GM12878 (cell line): ENCODE results near the gene SLX4. TPM values are rescaled to one million over a fixed set of nuclear protein-coding genes. Genes with fewer than 3 reads are reported as not detected.
"Not testable (repeated sequence)": the region's sequence is repeated elsewhere in the genome, so short reads cannot be mapped to it uniquely, and the experiment has no call there.

ENCODE experiments used
- ATAC-seq: fragments of 200-7000 bp; cut with Tn5 transposase; 3 replicates; pipeline ENCODE4 v1.9.1; 2020; ENCODE audit warnings: mild to moderate bottlenecking, moderate library complexity
- BruUV-seq: library from RNA; stranded (reverse); fragments of 400-500 nt; replicated peaks from 2 replicates; lab custom pipeline; 2021; lab: Mats Ljungman, UMichigan
- CTCF ChIA-PET: fragments of 300-600 bp; sonication (Branson Sonifier 250); formaldehyde crosslinking; extraction: SDS; loops from one replicate; lab custom pipeline; 2021; ENCODE audit warnings: inconsistent platforms; lab: Yijun Ruan, JAX
- POLR2A ChIA-PET: fragments of 350-600 bp; formaldehyde crosslinking; extraction: SDS; loops from one replicate; lab custom pipeline; 2021; ENCODE audit warnings: inconsistent platforms; lab: Charles Lee
- RAD21 ChIA-PET: fragments of 300-600 bp; sonication (Branson Sonifier 250); formaldehyde crosslinking; loops from one replicate; lab custom pipeline; 2023; ENCODE audit warnings: antibody characterized with exemption; ENCODE audit not compliant: unreplicated experiment; lab: Charles Lee
- SMC1A ChIA-PET: fragments of 300-600 bp; sonication (Branson Sonifier 250); formaldehyde crosslinking; loops from one replicate; lab custom pipeline; 2023; ENCODE audit not compliant: unreplicated experiment, uncharacterized antibody; lab: Charles Lee
- DNase-seq: peaks from one replicate; pipeline ENCODE4 v3.0.0-alpha.2; 2011; ENCODE audit warnings: low read depth, low spot score
- FAIRE-seq: peaks from 3 replicates; lab custom pipeline; 2011; peaks lifted over from hg19 to GRCh38; lab: Jason Lieb, UNC
- H2AFZ ChIP-seq: 2 replicates; pipeline ENCODE4 v1.6.0; 2011; ENCODE audit warnings: low read depth, low read length, control low read depth; ENCODE audit not compliant: control insufficient read depth
- H3K27ac ChIP-seq: 2 replicates; pipeline ENCODE4 v1.5.1; 2011; ENCODE audit warnings: control low read depth; ENCODE audit not compliant: control insufficient read depth, insufficient read depth
- H3K27me3 ChIP-seq, 2 experiments: replicated peaks in 1 of 2; 2 replicates each; pipeline versions ENCODE4 v1.6.0 to v1.6.1; 2011; ENCODE audit warnings: low read length in 1 of 2; ENCODE audit not compliant: control insufficient read depth in 2 of 2, insufficient read depth in 2 of 2
- H3K36me3 ChIP-seq, 2 experiments: 2 replicates each; pipeline ENCODE4 v1.5.1; 2011; ENCODE audit warnings: low read length in 1 of 2; ENCODE audit not compliant: control insufficient read depth in 2 of 2, insufficient read depth in 2 of 2
- H3K4me1 ChIP-seq: 2 replicates; pipeline ENCODE4 v1.6.1; 2011; ENCODE audit warnings: mild to moderate bottlenecking, low read length, moderate library complexity, mixed read lengths; ENCODE audit not compliant: control insufficient read depth, insufficient read depth
- H3K4me2 ChIP-seq: 2 replicates; pipeline ENCODE4 v1.6.0; 2011; ENCODE audit warnings: control low read depth; ENCODE audit not compliant: control insufficient read depth, insufficient read depth
- H3K4me3 ChIP-seq: fragments of 200-600 bp; sonication (generic); 2 replicates; pipeline ENCODE4 v1.5.1; 2016
- H3K79me2 ChIP-seq: 2 replicates; pipeline ENCODE4 v1.6.0; 2011; ENCODE audit warnings: low read length; ENCODE audit not compliant: control insufficient read depth, insufficient read depth
- H3K9ac ChIP-seq: 2 replicates; pipeline ENCODE4 v1.8.0; 2011; ENCODE audit warnings: low read length, control low read depth, mixed read lengths; ENCODE audit not compliant: control insufficient read depth, insufficient read depth
- H3K9me3 ChIP-seq: replicated peaks from 3 replicates; pipeline ENCODE4 v1.5.1; 2011; ENCODE audit warnings: mild to moderate bottlenecking, low read length; ENCODE audit not compliant: control insufficient read depth, insufficient read depth
- H4K20me1 ChIP-seq: 2 replicates; pipeline ENCODE4 v1.6.0; 2011; ENCODE audit not compliant: control insufficient read depth, insufficient read depth
- ATF7 ChIP-seq: fragments of 450-650 bp; IDR thresholded peaks from 2 replicates; pipeline ENCODE4 v1.6.1; 2016; ENCODE audit warnings: low read depth, mild to moderate bottlenecking
- CREB1 ChIP-seq: IDR thresholded peaks from 2 replicates; pipeline ENCODE4 v1.6.1; 2012; ENCODE audit warnings: low read depth, mild to moderate bottlenecking, inconsistent platforms
- DPF2 ChIP-seq: fragments of 450-650 bp; IDR thresholded peaks from 2 replicates; pipeline ENCODE4 v1.6.1; 2017; ENCODE audit warnings: mild to moderate bottlenecking
- IRF4 ChIP-seq: IDR thresholded peaks from 2 replicates; pipeline ENCODE4 v1.6.1; 2011; ENCODE audit warnings: low read depth, low read length
- MXI1 ChIP-seq: fragments of 150-350 bp; IDR thresholded peaks from 2 replicates; pipeline ENCODE4 v1.6.1; 2011; ENCODE audit warnings: low read depth, mild to moderate bottlenecking, inconsistent platforms, low read length, improper control_type of control experiment
- POLR2AphosphoS2 ChIP-seq: IDR thresholded peaks from 2 replicates; pipeline ENCODE4 v1.6.1; 2011; ENCODE audit warnings: low read depth, mild to moderate bottlenecking, low read length, improper control_type of control experiment, moderate library complexity
- POU2F2 ChIP-seq: IDR thresholded peaks from 3 replicates; pipeline ENCODE4 v1.6.1; 2011; ENCODE audit warnings: low read depth, mild to moderate bottlenecking, low read length, borderline replicate concordance
- SKIL ChIP-seq: fragments of 450-650 bp; IDR thresholded peaks from 2 replicates; pipeline ENCODE4 v1.6.1; 2017; ENCODE audit warnings: mild to moderate bottlenecking, low read depth, inconsistent platforms; ENCODE audit not compliant: poor library complexity, severe bottlenecking
- SREBF1 ChIP-seq: IDR thresholded peaks from 2 replicates; pipeline ENCODE4 v1.6.1; 2012; ENCODE audit warnings: mild to moderate bottlenecking, low read length
- STAT1 ChIP-seq: fragments of 450-650 bp; conservative IDR thresholded peaks from 2 replicates; pipeline ENCODE4 v1.6.1; 2014; ENCODE audit warnings: antibody characterized with exemption, mild to moderate bottlenecking
- ZBTB40 ChIP-seq: fragments of 450-650 bp; IDR thresholded peaks from 2 replicates; pipeline ENCODE4 v1.6.1; 2016; ENCODE audit warnings: mild to moderate bottlenecking, moderate library complexity, borderline replicate concordance
- WGBS: methylation state at CpG from one replicate; pipeline ENCODE4 v1.1.6; 2016; ENCODE audit warnings: low lambda C conversion rate; ENCODE audit not compliant: insufficient replicate concordance, insufficient coverage; ENCODE audit errors: missing lambda C conversion rate; 5-methylcytosine and 5-hydroxymethylcytosine counted together
- in situ Hi-C: fragments of 300-500 bp; cut with MboI; formaldehyde crosslinking; loops from 9 replicates; pipeline ENCODE4 v1.14.3; 2018; ENCODE audit warnings: mixed read lengths
- intact Hi-C: fragments of 100-400 bp; cut with micrococcal nuclease; formaldehyde crosslinking; loops from one replicate; pipeline ENCODE4 v1.14.2; 2022; ENCODE audit not compliant: unreplicated experiment
- polyA plus RNA-seq, 11 experiments: library from polyadenylated mRNA; depleted of rRNA in 4 of 11; unstranded in 6 of 11; stranded (reverse) in 5 of 11; fragments of >200 nt; fragmentation: Nextera tagmentation in 4 of 11; fragmentation: Illumina TruSeq in 1 of 11; extraction: Ambion mirVana in 4 of 11; extraction: Trizol in 1 of 11; gene quantifications; 1 replicate in 1 of 11; 2 replicates in 10 of 11; pipeline versions ENCODE4 v1.2.1 to v1.2.3, GENCODE V29; 2011 to 2016; ENCODE audit warnings: inconsistent platforms in 2 of 11, missing spikeins in 2 of 11, low read depth in 1 of 11
- total RNA-seq, 4 experiments: library from RNA; depleted of rRNA in 3 of 4; stranded (reverse); fragments of >200 nt in 3 of 4; fragmentation: Illumina TruSeq in 1 of 4; extraction: Trizol in 1 of 4; gene quantifications; 2 replicates each; pipeline versions ENCODE4 v1.2.1 to v1.2.3, GENCODE V29; 2013 to 2021

The SLX4 gene
- total and polyA plus RNA-seq, 10 of the 15 experiments (the other 5 are each of a cell fraction or from before 2014, with no cell fraction given) = 0.18 to 12.3 (median 4.8) TPM

- Histone ChIP-seq H3K4me2 (0 out of 2 replicates have a peak overlapping the region, but pooled peaks have one; percentile 29), H3K4me1 (peaks cover 28% of the 10 kb centered on the region), H3K79me2 (peaks cover 34% of the 10 kb centered on the region)
- ATAC-seq, SMC1A ChIA-PET, H3K9ac ChIP-seq, H3K9me3 ChIP-seq, POLR2A ChIA-PET, in situ Hi-C loops, FAIRE-seq, H3K27ac ChIP-seq, BruUV-seq, RAD21 ChIA-PET, H3K27me3 ChIP-seq, H3K36me3 ChIP-seq, DNase-seq, intact Hi-C loops, H3K4me3 ChIP-seq, H2AFZ ChIP-seq, H4K20me1 ChIP-seq: not testable (repeated sequence)
- 94% methylated on average over 13 of the region's 13 CpGs for WGBS
- CTCF ChIA-PET = interaction anchor here (1.0 kb wide), 1 partner anchor 41 kb away, joined by 4 read pairs; no protein-coding TSS in a partner anchor
These were observed 2.4 kb downstream of the SLX4 start for GRCh38 chr16:3608976-3609375.

GRCh38 chr16:3608069-3608468 is 3.3 kb downstream of the SLX4 start:
- CTCF ChIA-PET = interaction anchor here (1.0 kb wide), 1 partner anchor 42 kb away, joined by 4 read pairs; no protein-coding TSS in a partner anchor
- peaks cover 26% of the 10 kb centered on the region for H3K79me2 ChIP-seq
- H3K9ac ChIP-seq = peak overlapping the region; percentile 46
- H2AFZ ChIP-seq = peak overlapping the region; percentile 31
- peak; percentile 49 for ATAC-seq
- peak overlapping the region; percentile 9 for H3K27ac ChIP-seq
- POLR2A ChIA-PET = interaction anchor here (0.6 kb wide), 1 partner anchor 69 kb away, joined by 5 read pairs; no protein-coding TSS in a partner anchor
- WGBS = 25% methylated on average over 5 of the region's 5 CpGs
- SMC1A ChIA-PET = interaction anchor here (1.1 to 1.5 kb wide), 3 partner anchors 18 to 29 kb away, joined by 3 to 5 read pairs (median 3); no protein-coding TSS in a partner anchor
- FAIRE-seq = no peak
- no peaks in the 10 kb centered on the region for H4K20me1 ChIP-seq
- in situ Hi-C loops = no loop called here
- intact Hi-C loops = no loop called here
- H3K36me3 ChIP-seq = peaks cover 0 to 6% of the 10 kb centered on the region in 2 experiments; a peak in 2 of 4 replicates
- no peaks in the 10 kb centered on the region for H3K9me3 ChIP-seq
- BruUV-seq = no TSS peak
- peaks cover 28% of the 10 kb centered on the region for H3K4me1 ChIP-seq
- RAD21 ChIA-PET = no interaction called here
- H3K4me3 ChIP-seq = peak overlapping the region; percentile 22; the same call in 1 of the 2 replicates
- H3K27me3 ChIP-seq = no peaks in the 10 kb centered on the region
- peak overlapping the region; percentile 36 for H3K4me2 ChIP-seq
- DNase-seq = no peak
- TF ChIP-seq DPF2 = no peak
- peak; percentile 92; the same call in 2 of the 3 replicates for TF ChIP-seq POU2F2
- peak; percentile 57; the same call in 1 of the 2 replicates for TF ChIP-seq IRF4
- TF ChIP-seq ZBTB40 = peak; percentile 97
- no peak for TF ChIP-seq POLR2AphosphoS2
- peak; percentile 58 for TF ChIP-seq SKIL
- no peak for TF ChIP-seq ATF7
- no peak for TF ChIP-seq STAT1
- no peak for TF ChIP-seq MXI1
- peak; percentile 14; the same call in 1 of the 2 replicates for TF ChIP-seq SREBF1
- peak; percentile 56; the same call in 1 of the 2 replicates for TF ChIP-seq CREB1
